OCI-LY7 (cell line): ENCODE results near the gene PPIL6.

Experiments used
- CTCF ChIP-seq: fragments of 200-600 bp; sonication (generic); conservative IDR thresholded peaks from 2 replicates; pipeline ENCODE4 v1.5.1; 2014; ENCODE audit warnings: mild to moderate bottlenecking, antibody characterized with exemption, low read length, moderate library complexity, mixed read lengths
- EZH2phosphoT487 ChIP-seq: fragments of 200-600 bp; sonication (generic); IDR thresholded peaks from 2 replicates; pipeline ENCODE4 v1.6.1; 2018; ENCODE audit warnings: low read depth, borderline replicate concordance, mild to moderate bottlenecking, mixed run types, antibody characterized with exemption, low read length, moderate library complexity, mixed read lengths

- no peak for TF ChIP-seq CTCF
- no peak for TF ChIP-seq EZH2phosphoT487
Measured at GRCh38 chr6:109370792-109371191, 69.6 kb downstream of the PPIL6 start.
